ENCODE measurements around the gene CMA1. TPM values are rescaled to one million over a fixed set of nuclear protein-coding genes. Genes with fewer than 3 reads are reported as not detected.
A peak's percentile ranks its signal among the peaks of the same experiment; 100 is the strongest.
"Not testable (repeated sequence)": the region's sequence is repeated elsewhere in the genome, so short reads cannot be mapped to it uniquely, and the experiment has no call there.

Gene CMA1, protein sequence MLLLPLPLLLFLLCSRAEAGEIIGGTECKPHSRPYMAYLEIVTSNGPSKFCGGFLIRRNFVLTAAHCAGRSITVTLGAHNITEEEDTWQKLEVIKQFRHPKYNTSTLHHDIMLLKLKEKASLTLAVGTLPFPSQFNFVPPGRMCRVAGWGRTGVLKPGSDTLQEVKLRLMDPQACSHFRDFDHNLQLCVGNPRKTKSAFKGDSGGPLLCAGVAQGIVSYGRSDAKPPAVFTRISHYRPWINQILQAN
- not detected in 2 replicates for total RNA-seq (2014; rRNA removed; shearing (Covaris generic))

DNA sequence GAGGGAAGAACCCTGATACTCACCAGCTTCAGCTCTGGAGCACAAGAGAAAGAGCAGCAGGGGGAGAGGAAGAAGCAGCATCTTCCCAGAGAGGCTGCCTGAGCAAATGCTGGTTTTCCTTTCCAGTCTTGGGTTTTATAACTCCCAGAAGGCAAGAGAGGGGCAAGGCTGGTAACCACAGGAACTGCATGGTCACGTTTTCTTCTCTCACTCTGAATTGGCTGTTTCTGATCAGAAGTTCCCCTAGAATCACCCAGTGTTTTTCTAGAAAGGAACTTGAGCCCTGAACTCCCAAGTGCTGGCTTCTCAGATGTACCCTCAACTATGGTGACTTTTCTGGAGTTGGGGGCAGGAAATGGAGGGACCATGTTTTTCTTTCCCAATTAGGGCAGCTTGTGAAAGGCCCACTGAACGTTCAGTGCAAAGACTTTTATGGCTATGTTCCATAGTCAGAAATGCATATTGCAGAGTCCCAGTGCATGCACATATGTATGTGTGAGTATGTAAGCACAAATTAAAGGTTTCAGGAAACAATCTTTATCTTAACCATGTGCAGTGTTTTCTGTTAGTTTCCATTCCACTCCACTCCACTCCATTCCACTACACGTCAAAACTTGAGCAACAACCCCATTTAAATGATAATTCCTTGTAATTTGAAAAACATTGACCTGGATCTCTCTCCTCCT is at the start of gene CMA1:
Gene CMA1 (minus strand): TSS at position 111 of the 686 bp plus-strand sequence. CDS start 30 bp downstream, at position 81.
- DNase-seq (ENCODE audit: low spot score): no peak

DNA sequence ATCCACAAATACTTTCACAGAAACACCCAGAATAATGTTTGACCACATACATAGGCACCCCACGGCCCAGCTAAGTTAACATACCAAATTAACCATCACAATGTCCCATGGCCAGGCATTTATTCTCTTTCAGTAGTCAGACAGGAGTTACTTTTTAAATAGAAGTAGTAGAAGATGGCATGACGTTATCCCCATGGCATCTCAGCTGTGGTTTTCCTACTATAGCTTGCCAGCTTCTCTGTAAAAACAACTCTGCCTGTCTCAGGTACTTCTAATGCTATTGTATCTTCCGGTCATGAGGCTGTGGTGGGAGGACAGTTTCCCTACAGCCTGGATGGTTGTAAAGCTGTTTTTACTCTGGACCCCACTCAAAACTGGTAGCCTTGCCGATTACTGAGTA is 48.7 kb upstream of the CMA1 start:
- no peak for DNase-seq (ENCODE audit: low spot score)

DNA sequence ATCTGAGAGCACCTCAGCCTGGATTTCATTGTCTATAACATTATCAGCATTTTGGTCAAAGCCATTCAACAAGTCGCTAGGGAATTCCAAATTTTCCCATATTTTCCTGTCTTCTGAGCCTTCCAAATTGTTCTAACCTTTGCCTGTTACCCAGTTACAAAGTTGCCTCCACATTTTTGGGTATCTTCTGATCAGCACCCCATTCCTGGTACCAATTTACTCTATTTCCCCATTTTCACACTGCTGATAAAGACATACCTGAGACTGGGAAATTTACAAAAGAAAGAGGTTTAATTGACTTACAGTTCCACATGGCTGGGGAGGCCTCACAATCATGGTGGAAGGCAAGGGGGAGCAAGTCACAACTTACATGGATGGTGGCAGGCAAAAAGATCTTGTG is 41.0 kb upstream of the CMA1 start:
- not testable (repeated sequence) for DNase-seq (ENCODE audit: low spot score)

DNA sequence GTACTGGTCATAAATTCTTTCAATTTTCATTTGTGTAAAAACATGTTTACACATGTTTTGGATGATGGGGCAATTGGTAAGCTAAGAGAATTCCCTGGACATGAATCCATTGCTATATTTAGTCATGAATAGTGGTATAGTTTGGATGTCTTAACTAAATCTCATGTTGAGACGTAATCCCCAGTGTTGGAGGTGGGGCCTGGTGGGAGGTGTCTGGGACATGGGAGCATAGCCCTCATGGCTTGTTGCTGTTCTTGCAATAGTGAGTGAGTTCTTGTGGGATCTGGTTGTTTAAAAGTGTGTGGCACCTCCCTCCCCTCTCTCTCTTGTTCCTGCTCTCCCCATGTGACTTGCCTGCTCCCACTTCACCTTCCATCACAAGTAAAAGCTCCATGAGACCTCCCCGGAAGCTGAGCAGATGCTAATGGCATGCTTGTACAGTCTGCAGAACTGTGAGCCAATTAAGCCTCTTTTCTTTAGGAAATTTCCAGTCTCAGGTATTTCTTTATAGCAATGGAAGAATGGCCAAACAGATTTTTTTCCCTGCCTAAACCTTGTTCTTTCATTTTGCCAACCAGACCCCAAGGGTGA is 34.4 kb upstream of the CMA1 start:
- no peak for DNase-seq (ENCODE audit: low spot score)

DNA sequence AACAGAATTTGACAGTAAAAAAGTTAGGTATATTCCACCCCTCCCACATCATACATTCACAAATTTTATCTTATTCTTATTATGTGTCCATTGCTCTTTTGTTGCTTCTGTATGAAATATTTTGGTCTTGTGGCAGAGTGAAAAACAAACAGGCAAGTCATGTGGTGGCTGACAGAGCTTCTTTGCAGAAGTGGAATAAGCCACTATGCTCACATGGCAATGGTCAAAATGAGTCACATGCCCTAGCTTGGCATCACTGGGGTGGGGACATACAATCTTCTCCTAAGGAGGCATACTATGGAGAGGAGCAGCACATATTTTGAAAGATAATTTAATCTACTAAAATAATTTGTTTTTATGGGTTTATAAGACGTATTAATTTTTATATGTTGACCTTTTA is 27.7 kb upstream of the CMA1 start:
- no peak for DNase-seq (ENCODE audit: low spot score)

DNA sequence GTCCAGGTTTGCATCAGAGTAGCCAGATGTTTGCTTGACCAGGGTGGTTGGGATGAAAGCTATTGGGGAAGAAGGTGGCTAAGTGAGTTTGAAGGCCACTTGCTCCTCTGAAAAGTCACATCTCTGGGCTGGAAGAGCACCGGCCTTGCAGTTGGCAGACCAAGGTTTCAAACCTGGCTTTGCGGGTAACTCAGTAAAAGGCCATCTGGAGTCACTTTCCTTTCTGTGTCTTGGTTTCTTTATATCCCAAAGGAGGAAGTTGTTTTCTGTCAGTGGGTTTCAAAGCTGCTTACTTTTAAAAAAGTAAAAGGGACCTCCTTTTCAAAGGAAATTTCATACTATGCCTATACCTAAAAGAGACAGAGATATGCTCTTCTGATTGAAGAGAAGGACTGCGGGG is 26.2 kb upstream of the CMA1 start:
- no peak for DNase-seq (ENCODE audit: low spot score)

DNA sequence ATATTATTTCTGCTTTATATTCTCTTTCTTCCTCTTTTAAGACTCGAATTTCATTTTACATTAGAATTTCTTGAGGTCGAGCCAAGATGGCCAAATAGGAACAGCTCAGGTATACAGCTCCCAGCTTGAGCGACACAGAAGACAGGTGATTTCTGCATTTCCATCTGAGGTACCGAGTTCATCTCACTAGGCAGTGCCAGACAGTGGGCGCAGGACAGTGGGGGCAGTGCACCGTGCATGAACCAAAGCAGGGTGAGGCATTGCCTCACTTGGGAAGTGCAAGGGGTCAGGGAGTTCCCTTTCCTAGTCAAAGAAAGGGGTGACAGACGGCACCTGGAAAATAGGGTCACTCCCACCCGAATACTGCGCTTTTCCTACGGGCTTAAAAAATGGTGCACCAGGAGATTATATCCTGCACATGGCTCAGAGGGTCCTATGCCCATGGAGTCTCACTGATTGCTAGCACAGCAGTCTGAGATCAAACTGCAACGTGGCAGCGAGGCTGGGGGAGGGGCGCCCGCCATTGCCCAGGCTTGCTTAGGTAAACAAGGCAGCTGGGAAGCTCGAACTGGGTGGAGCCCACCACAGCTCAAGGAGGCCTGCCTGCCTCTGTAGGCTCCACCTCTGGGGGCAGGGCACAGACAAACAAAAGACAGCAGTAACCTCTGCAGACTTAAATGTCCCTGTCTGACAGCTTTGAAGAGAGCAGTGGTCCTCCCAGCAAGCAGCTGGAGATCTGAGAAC is 18.0 kb upstream of the CMA1 start:
- peak; percentile 40 for DNase-seq (ENCODE audit: low spot score)

DNA sequence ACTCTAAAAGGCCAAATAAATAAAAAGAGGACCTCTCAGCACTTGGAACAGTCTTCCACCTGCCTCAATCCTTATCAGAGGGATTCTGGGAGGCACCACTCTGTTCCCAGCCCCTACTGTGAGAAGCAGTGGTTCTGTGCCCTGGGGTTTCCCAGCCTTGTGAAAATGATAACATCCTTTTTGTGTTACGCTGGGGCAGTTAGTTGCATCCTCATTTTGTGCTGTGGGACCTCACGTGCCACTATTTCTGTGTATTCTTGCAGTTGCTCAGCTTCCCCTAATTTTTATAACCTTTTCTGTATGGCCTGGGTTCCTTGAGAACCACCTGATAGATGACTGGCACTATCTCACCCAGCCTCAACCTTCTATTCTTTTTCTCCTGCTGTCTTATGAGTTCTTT is 10.8 kb upstream of the CMA1 start:
- no peak for DNase-seq (ENCODE audit: low spot score)

DNA sequence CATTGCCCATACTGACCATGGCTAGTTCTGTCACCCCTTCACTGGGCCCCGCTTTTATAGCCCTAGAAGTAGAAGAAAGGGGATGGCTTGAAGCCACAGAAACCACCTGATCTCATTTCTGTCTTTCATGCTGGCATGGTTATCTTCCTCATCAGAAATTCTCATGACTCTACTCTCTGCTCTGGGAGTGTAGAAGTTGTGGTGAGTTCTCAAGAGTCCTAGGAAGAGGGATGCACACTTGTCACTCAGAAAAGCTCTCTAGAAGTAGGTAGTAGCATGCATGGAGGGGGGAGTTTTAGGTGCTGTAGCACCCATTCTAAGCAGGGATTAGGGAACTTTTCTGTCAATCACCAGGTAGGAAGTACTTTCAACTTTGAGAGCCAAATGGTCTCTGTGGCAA is 6.1 kb upstream of the CMA1 start:
- no peak for DNase-seq (ENCODE audit: low spot score)

DNA sequence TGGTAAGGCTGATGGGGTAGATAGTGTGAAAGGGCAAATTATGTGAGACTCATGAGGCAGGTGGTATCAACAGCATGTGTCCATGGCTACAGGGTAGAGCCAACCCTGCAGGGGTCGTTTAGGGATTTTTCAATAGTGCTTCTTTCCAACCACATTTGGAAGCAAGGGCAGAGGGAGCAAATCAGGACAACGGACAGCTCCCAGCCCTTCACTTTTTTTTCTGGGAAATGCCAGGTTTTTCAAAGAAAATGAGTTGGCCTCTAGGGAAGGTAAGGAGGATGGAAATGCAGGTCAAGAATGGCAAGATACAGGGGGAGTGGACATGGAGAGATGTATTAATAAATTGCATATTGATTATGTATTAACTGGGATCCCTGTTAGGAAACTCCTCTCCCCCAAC is 4.9 kb upstream of the CMA1 start:
- no peak for DNase-seq (ENCODE audit: low spot score)

DNA sequence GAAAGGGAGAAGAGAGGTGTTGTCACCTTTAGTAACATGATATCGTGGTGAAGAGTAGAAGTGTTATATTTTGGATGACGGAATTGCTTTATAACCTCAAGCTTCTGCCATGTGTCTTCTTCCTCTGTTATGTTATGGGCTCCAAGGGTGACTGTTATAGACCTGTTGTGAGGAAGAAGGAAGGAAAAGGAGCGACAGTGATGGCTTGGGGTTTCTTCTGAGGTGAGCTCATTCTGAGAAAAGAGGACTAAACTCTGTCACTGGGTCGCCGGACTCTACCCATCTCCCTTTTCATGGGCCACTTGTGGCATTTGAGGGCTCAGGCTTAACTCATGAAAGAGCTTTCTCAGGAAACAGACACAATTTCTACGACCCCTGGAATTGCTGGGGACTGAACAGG is 1.6 kb downstream of the CMA1 start:
- DNase-seq (ENCODE audit: low spot score): no peak

DNA sequence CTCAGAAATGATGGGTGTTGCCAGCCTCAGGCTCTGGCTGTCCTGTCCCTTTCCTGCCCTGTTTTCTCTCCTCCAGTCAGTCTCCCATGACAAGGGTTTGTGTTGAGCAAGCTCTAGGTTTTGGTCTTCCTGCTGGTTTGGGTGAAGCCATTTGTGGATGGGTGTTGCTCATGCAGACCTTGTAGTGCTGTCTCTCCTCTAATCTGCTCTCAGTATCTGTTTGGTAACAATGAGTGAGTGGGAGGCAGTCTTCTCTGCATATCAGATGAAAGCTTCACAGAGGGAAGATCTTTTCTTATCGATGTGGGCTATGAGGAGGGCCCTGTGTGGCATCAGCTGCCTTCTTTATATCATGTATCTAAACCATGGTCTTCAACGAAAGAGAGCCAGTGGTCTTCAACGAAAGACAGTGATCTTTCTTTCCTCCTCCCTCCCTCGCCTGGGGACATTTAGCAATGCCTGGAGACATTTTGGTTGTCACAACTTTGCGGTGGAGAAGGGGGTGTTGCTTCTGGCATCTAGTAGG is 3.6 kb downstream of the CMA1 start:
- DNase-seq (ENCODE audit: low spot score): no peak

DNA sequence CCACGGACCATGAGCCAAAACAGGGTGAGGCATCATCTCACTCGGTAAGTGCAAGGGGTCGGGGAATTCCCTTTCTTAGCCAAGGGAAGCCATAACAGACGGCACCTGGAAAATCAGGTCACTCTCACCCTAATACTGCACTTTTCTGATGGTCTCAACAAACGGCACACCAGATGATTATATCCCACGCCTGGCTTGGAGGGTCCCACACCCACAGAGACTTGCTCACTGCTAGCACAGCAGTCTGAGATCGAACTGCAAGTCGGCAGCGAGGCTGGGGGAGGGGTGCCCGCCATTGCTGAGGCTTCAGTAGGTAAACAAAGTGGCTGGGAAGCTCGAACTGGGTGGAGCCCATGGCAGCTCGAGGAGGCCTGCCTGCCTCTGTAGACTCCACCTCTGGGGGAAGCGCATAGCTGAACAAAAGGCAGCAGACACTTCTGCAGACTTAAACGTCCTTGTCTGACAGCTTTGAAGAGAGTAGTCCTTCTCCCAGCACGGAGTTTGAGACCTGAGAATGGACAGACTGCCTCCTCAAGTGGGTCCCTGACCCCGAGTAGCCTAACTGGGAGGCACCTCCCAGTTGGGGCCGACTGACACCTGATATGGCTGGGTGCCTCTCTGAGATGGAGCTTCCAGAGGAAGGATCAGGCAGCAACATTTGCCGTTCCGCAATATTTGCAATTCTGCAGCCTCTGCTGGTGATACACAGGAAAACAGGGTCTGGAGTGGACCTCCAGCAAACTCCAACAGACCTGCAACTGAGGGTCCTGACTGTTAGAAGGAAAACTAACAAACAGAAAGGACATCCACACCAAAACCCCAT is 16.3 kb downstream of the CMA1 start:
- peak; percentile 14 for DNase-seq (ENCODE audit: low spot score)

DNA sequence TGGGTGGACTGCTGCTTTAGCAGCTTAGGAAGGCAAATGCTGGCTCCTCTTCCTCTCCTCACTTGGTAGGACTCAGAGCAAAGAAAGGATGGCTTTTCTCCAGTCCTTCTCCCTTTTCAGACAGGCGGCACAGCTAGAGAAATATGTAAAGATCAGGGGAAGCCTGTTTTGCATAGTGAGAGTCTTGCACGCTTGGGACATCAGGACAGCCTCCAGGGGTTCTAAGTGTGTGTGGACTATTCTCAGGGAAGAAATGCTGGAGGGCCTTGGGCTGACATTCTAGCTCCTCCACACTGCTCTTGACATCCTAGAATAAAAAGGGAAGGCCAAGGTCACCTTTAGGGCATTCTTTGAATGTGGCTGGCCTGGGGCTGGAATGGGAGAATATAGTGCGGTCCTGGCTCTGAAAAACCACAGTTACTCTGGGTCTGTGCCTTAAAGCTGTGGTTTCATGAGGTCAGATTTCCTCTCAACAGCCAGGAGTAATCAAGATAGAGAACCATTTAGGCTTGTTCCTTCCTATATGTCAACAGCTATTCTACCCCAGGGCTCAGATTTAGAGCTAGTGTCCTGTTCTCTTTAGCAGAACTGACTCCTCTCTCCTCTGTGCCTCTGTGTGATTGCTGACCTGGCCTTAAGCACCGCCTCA is 24.3 kb downstream of the CMA1 start:
- no peak for DNase-seq (ENCODE audit: low spot score)

DNA sequence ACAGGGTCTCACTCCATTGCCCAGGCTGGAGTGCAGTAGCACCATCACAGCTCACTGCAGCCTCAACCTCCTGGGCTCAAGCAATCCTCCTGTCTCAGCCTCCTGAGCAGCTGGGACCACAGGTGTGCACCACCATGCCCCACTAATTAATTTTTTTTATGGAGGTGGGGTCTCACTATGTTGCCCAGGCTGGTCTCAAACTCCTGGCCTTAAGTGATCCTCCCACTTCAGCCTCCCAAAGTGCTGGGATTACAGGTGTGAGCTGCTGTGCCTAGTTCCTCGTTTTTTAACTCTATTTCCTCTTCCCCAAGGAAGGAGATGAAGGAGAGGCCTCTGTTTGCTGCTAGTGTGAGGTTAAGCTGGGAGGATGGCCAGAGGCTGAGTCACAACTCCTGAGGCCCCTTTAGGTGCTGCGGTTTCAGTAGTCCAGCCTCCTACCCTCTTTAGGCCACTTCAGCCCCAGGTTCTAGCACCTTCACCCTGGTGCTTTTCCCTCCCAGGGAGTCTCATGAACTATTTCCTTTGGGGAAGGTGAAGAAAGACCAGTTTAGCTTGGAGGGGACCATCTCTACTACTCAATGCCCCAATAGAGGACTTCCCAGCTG is 25.3 kb downstream of the CMA1 start:
- DNase-seq (ENCODE audit: low spot score): not testable (repeated sequence)

DNA sequence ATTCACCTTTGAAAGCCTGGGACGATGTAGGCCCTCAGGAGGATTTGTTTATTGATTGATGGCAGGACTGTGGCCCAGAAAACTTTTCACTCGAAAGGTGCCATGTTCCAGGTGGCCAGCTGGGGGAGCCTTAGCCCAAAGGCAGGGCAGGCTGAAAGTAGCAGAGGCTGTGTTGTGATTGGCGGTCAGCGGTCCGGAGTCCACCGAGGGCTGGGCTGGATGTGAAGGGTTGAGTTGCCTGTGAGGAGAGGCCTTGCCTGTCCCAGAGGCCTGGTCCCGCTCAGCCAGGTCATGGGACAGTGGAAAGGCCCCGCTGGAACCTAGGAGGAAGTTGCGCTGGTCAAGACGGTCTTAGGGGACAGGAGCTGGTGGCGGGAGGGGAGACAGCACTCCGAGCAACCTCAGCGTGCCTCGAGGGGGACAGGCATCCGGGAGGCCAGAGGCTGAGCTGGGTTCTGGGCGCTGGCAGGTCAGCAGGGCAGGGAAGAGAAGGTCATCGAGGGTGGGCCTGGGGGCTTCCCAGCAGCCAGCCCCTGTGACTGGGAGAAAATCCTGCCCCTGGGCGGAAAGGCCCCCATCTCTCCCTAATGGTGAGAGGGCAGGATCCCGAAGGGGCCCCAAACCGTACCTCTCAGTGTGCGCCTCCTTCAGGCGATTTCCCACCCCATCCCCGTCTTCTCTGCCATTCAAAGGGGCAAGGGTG is 26.3 kb downstream of the CMA1 start:
- DNase-seq (ENCODE audit: low spot score): peak; percentile 70

DNA sequence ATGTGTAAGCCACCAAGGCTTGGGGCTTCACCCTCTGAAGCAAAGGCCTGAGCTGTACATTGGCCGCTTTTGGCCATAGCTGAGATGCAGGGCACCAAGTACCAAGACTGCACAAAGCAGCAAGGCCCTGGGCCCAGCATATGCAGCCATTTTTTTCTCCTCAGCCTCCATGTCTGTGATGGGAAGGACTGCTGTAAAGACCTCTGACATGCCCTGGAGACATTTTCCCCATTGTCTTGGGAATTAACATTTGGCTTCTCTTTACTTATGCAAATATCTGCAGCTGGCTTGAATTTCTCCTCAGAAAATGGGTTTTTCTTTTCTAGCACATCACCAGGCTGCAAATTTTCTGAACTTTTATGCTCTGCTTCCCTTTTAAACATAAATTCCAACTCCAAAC is 28.1 kb downstream of the CMA1 start:
- DNase-seq (ENCODE audit: low spot score): not testable (repeated sequence)

DNA sequence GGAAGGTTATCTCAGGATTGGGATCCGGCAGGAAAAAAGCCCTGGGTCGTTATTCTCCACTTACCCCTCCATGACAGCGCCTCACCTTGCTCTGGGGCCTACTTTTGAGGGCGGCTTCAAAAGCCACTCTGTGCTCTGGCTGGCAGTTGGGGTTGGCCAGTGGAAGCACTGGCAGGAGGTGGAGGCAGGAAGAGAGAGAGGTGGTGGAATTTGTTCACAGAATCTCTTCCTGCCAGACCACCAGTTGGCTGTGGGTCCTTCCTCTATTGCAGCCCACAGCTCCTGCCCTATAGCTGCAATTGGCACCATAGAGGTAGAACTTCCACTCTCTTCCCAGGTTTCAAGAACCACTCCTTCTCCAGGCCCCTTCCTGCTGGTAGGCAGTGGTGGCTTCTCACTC is 32.8 kb downstream of the CMA1 start:
- no peak for DNase-seq (ENCODE audit: low spot score)

DNA sequence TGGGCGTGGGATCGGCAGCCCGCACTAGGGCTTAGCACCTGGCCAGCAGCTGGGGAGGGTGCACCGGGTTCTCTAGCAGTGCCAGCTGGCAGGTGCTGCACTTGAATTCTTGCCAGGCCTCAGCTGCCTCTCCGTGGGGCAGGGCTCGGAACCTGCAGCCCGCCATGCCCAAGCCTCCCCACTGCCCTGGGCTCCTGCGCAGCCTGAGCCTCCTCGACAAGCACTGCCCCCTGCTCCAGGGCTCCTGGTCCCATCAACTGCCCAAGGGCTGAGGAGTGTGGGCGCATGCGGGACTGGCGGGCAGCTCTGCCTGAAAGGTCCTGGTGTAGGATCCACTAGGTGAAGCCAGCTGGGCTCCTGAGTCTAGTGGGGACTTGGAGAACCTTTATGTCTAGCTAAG is 34.9 kb downstream of the CMA1 start:
- DNase-seq (ENCODE audit: low spot score): no peak

DNA sequence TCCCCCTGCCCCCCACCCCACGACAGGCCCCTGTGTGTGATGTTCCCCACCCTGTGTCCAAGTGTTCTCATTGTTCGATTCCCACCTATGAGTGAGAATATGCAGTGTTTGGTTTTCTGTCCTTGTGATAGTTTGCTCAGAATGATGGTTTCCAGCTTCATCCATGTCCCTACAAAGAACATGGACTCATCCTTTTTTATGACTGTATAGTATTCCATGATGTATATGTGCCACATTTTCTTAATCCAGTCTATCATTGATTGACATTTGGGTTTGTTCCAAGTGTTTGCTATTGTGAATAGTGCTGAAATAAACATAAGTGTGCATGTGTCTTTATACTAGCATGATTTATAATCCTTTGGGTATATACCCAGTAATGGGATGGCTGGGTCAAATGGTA is 37.6 kb downstream of the CMA1 start:
- not testable (repeated sequence) for DNase-seq (ENCODE audit: low spot score)
